Progenitor cell of endocrine pancreas (in vitro differentiated cells): Measurements from ENCODE around the gene GDF7. TPM values are rescaled to one million over a fixed set of nuclear protein-coding genes. Genes with fewer than 3 reads are reported as not detected.

ENCODE experiments used
- DNase-seq: peaks from one replicate; pipeline ENCODE4 v3.0.0; 2021; ENCODE audit warnings: low spot score; ENCODE audit not compliant: unreplicated experiment
- H3K27ac Mint-ChIP-seq: 2 replicates; pipeline ENCODE4 v1.8.0; 2021; ENCODE audit warnings: mild to moderate bottlenecking, moderate library complexity, mixed read lengths
- H3K27me3 Mint-ChIP-seq: 2 replicates; pipeline ENCODE4 v1.8.0; 2021; ENCODE audit warnings: mixed read lengths
- H3K36me3 Mint-ChIP-seq: 2 replicates; pipeline ENCODE4 v1.8.0; 2022; ENCODE audit warnings: mixed read lengths; ENCODE audit not compliant: insufficient read depth
- H3K4me1 Mint-ChIP-seq: 2 replicates; pipeline ENCODE4 v1.8.0; 2021; ENCODE audit warnings: low read depth, mixed read lengths
- H3K4me3 Mint-ChIP-seq: 2 replicates; pipeline ENCODE4 v1.8.0; 2021; ENCODE audit warnings: low read depth, mild to moderate bottlenecking, moderate library complexity, mixed read lengths
- H3K9me3 Mint-ChIP-seq: 2 replicates; pipeline ENCODE4 v1.8.0; 2021; ENCODE audit warnings: low read depth, mixed read lengths
- CTCF ChIP-seq: fragments of 200-600 bp; sonication (generic); IDR thresholded peaks from one replicate; pipeline ENCODE4 v1.5.0; 2021; ENCODE audit warnings: antibody characterized with exemption, mild to moderate bottlenecking; ENCODE audit not compliant: unreplicated experiment
- total RNA-seq: library from RNA; stranded (reverse); gene quantifications from 2 replicates; pipeline ENCODE4 v1.2.1, GENCODE V29; 2021

GDF7 gene
- total RNA-seq, 1 donor from 2014 or later: 0.17 TPM

DNA sequence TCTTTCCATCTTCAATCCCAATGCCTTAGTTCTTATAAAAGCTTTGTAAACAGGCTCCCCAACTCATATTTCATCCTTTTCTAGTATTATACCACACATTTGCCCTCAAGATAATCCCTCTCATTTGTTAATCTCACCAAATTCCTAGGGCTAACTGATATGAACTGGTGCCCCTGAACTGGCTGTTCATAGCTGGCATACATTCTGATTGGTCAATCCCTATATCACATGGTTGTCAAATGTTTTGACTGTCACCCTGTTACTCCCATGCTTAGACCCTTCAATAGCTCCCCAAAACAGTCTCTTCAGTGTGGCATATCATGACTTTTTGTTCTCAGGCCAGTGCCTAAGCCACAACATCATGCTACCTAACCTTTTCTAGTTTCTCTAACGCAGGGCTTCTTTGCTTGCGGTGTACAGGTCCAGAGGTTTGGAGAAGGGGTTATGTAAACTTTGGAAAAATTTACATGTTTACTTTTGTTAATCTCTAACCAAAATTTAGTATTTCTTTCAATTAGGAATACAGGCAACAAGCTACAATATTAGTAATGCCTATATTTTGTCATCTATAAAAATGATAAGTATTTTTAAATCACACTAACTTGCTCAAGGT is 30.5 kb downstream of the GDF7 start:
- Mint-ChIP-seq H3K4me1 (no peaks in the 10 kb centered on the region), H3K27ac (no peak overlapping the region), H3K36me3 (no peaks in the 10 kb centered on the region), H3K27me3 (no peaks in the 10 kb centered on the region), H3K4me3 (no peak overlapping the region), H3K9me3 (no peaks in the 10 kb centered on the region)
- DNase-seq: no peak
- TF ChIP-seq CTCF: no peak

DNA sequence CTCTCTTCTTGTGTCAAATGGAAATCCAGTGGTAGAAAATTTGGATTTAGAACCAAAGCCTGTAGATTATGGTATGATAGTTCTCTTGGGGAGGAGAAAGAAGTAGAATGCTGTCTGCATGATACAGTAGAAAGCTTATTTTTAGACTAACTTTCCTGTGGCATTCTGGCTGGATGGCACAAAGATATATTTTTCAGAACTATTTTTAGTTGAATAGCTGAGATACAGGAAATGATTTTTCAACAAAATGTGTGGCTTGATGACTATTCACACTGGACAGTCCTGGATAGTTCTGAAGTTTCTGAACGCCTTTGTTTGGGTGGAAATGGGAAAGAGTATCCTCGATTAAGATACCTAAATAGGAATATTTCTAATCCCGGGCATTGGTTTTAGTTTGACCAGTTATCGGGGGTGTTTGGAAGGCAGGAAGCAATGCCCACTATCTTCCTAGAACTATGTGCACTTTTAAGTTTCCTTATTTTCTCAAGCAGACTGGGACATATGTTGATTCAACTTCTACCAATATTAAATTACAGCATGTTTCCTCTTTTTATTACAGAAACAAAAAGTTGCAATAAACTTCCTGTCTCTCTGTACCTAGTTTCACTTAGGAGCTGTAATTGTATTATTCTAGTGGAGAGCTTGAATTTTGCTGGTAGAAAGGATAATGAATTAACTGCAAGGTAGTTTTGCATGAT is 32.1 kb downstream of the GDF7 start:
- no peaks in the 10 kb centered on the region for H3K4me1 Mint-ChIP-seq
- H3K4me3 Mint-ChIP-seq: no peak overlapping the region
- H3K27me3 Mint-ChIP-seq: no peaks in the 10 kb centered on the region
- DNase-seq: no peak
- H3K27ac Mint-ChIP-seq: no peak overlapping the region
- H3K36me3 Mint-ChIP-seq: no peaks in the 10 kb centered on the region
- no peak for TF ChIP-seq CTCF
- no peaks in the 10 kb centered on the region for H3K9me3 Mint-ChIP-seq

DNA sequence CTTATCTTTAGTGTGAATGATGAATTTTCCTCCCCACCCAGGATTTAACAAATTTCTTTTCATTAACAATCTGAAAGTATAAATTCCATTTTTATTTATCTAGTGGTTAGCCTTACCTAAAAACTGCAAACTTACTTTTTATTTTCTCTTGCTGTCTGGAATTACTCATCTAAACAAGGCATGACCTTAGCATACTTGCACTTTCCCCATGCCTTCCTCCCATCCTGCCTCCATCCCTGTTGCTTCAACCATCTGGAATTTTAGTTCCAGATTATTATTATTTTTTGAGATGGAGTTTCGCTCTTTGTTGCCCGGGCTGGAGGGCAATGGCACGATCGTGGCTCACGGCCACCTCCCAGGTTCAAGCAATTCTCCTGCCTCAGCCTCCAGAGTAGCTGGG is 35.6 kb downstream of the GDF7 start:
- H3K36me3 Mint-ChIP-seq: no peaks in the 10 kb centered on the region
- no peaks in the 10 kb centered on the region for H3K27me3 Mint-ChIP-seq
- no peaks in the 10 kb centered on the region for H3K9me3 Mint-ChIP-seq
- H3K4me3 Mint-ChIP-seq: no peak overlapping the region
- H3K4me1 Mint-ChIP-seq: no peaks in the 10 kb centered on the region
- no peak for DNase-seq
- H3K27ac Mint-ChIP-seq: no peak overlapping the region
- TF ChIP-seq CTCF: no peak

- TF ChIP-seq CTCF: no peak
- Mint-ChIP-seq H3K27me3 (no peaks in the 10 kb centered on the region), H3K9me3 (no peaks in the 10 kb centered on the region), H3K36me3 (no peaks in the 10 kb centered on the region), H3K27ac (no peak overlapping the region), H3K4me3 (no peak overlapping the region), H3K4me1 (no peaks in the 10 kb centered on the region)
- no peak for DNase-seq
Observed at GRCh38 chr2:20704886-20705285, 37.9 kb downstream of the GDF7 start.

DNA sequence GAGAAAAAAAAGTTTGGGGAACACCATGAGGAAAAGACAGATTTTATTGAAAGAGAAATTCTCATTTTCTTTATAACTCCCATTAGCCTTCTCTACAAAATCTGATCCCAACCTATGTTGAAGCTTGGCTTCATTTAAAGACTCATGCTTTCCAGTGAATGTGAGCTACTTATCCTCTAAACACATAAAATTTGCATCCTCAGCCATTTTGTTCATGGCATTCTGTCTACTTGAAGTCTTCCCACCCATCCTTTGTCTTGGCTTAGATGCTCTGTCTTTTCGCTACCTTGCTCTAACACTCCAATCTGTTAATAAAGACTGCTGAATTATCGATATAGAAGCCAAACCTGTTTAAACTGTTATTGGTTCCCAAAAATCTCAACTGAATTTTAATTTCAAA is 39.3 kb downstream of the GDF7 start:
- Mint-ChIP-seq H3K4me3 (no peak overlapping the region), H3K4me1 (no peaks in the 10 kb centered on the region), H3K36me3 (peaks cover 6% of the 10 kb centered on the region), H3K9me3 (no peaks in the 10 kb centered on the region), H3K27ac (no peak overlapping the region), H3K27me3 (no peaks in the 10 kb centered on the region)
- no peak for DNase-seq
- no peak for TF ChIP-seq CTCF
